Muscle of leg (tissue), 11 donors: ENCODE results near the gene EFCAB14. TPM values are rescaled to one million over a fixed set of nuclear protein-coding genes. Genes with fewer than 3 reads are reported as not detected.
A peak's percentile ranks its signal among the peaks of the same experiment; 100 is the strongest.
"Not testable (repeated sequence)": the region's sequence is repeated elsewhere in the genome, so short reads cannot be mapped to it uniquely, and the experiment has no call there.

Experiments used
- DNase-seq: peaks from one replicate; pipeline ENCODE4 v3.0.0; 2013
- H3K27ac ChIP-seq: one replicate; pipeline ENCODE4 v1.5.1; 2013; ENCODE audit warnings: mild to moderate bottlenecking, low read length, control low read depth
- H3K27me3 ChIP-seq: one replicate; pipeline ENCODE4 v1.6.1; 2013; ENCODE audit warnings: low read length; ENCODE audit not compliant: control insufficient read depth, insufficient read depth
- H3K36me3 ChIP-seq: one replicate; pipeline ENCODE4 v1.6.1; 2013; ENCODE audit warnings: low read length; ENCODE audit not compliant: control insufficient read depth, insufficient read depth
- H3K4me1 ChIP-seq: one replicate; pipeline ENCODE4 v1.6.1; 2013; ENCODE audit warnings: low read length; ENCODE audit not compliant: control insufficient read depth, insufficient read depth
- H3K4me3 ChIP-seq: one replicate; pipeline ENCODE4 v1.5.1; 2013; ENCODE audit warnings: low read length, control low read depth
- H3K9me3 ChIP-seq: replicated peaks from 2 replicates; pipeline ENCODE4 v1.6.1; 2013; ENCODE audit warnings: low read depth, low read length; ENCODE audit not compliant: control insufficient read depth
- WGBS: methylation state at CpG from one replicate; pipeline ENCODE4 v1.1.5; 2013; ENCODE audit warnings: missing lambda C conversion rate; ENCODE audit not compliant: insufficient coverage; 5-methylcytosine and 5-hydroxymethylcytosine counted together
- polyA plus RNA-seq, 8 donors: library from polyadenylated mRNA; unstranded; fragments of 120-200 nt; gene quantifications; one replicate each; pipeline versions ENCODE4 v1.2.1 to v1.2.3, GENCODE V29; 2013; ENCODE audit warnings: inconsistent platforms in 1 of 8, low replicate concordance in 1 of 8; ENCODE audit not compliant: insufficient read length in 8 of 8, insufficient read depth in 1 of 8
- total RNA-seq: library from RNA; stranded (reverse); fragments of 120-200 nt; gene quantifications from one replicate; pipeline ENCODE4 v1.2.4, GENCODE V29; 2013

EFCAB14 gene
- total and polyA plus RNA-seq, 9 donors, result 66.6 to 100 (median 89.8) TPM

DNA sequence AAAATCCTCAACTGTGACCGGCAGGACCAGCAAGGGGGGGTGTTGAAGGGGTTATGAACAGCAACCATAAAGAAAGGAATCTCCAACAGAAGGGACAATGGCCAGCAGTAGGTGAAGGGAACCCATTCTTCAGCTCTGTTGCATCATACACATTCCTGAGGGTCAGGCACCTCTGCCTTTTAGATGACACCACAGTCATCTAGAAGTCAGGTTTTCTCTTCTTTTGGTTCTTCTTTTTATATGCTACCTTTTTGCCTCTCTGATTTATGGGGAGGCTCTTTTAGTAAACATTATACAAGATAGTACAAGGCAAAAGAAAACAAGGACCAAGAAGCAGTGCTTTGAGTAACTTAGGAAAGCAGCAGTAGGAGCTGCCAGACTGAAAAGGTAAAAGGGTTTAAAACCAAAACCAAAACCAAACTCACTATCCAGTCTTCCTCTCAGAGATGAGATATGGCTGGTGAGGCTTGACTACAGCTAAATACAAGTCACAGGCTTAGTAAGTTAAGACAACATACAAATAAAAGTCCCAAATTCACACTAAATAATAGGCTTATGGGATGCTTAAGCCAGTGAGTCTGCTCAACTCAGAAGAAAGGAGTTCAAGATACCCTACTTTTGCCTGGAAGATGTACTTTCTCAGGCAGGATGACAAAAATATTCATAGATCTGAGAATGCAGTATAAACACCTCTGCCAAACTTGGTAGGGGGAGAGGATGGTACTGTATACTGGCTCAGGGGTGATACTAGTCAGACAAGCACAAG lies 43.2 kb downstream of the EFCAB14 start:
- peaks cover 35% of the 10 kb centered on the region for H3K36me3 ChIP-seq

DNA sequence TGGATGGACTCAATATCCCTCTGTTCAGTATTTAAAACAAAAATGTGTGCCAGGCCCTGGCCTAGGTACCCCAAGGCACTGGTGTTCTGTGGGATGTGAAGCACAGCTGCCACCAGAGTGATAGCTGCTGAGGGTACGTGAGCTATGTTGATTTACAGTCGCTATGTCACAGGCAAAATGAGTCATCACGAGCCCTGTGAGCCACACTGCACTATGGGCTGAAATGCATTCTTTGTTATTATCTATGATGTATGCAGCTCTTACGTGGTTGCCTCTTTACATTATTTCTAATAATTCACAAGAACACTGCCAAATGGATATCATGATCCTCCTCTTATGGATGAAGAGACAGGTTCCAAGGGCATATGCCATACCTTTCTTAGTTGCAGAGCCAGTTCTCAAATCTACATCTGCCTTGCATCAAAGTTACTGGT lies 45.1 kb downstream of the EFCAB14 start:
- no peak overlapping the region for H3K4me3 ChIP-seq
- no peaks in the 10 kb centered on the region for H3K27me3 ChIP-seq
- WGBS, result 86% methylated on average over 1 of the region's 4 CpGs
- peaks cover 26% of the 10 kb centered on the region for H3K36me3 ChIP-seq
- H3K4me1 ChIP-seq, result no peaks in the 10 kb centered on the region
- H3K27ac ChIP-seq, result no peak overlapping the region
- no peaks in the 10 kb centered on the region for H3K9me3 ChIP-seq
- DNase-seq, result no peak

More for the DNA sequence above, 43.2 kb downstream of the EFCAB14 start:
- DNase-seq, result no peak
- Histone ChIP-seq H3K27me3 (no peaks in the 10 kb centered on the region), H3K27ac (no peak overlapping the region), H3K9me3 (no peaks in the 10 kb centered on the region), H3K4me1 (no peaks in the 10 kb centered on the region), H3K4me3 (no peak overlapping the region)
- WGBS, result no CpG with 5 or more reads among the region's 1 CpG

DNA sequence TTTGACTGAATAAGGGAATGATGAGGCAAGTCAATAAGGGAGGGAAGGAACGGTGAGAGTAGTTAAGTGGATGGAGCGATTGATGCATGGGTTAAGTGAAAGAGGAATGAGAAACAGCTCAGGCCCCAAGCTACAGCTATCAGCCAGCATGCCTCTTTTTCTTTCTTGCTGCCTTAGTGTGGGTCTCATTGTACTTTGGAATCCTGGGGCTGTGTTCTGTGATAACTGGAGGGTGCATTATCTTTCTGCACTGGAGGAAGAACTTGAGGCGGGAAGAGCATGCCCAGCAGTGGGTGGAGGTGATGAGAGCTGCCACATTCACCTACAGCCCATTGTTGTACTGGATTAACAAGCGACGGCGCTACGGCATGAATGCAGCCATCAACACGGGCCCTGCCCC lies 46.2 kb downstream of the EFCAB14 start:
- Histone ChIP-seq H3K27ac (no peak overlapping the region), H3K9me3 (no peaks in the 10 kb centered on the region), H3K4me1 (peaks cover 4% of the 10 kb centered on the region), H3K36me3 (peaks cover 23% of the 10 kb centered on the region), H3K27me3 (no peaks in the 10 kb centered on the region), H3K4me3 (no peak overlapping the region)
- WGBS, result 48% methylated on average over 3 of the region's 8 CpGs
- DNase-seq, result no peak

DNA sequence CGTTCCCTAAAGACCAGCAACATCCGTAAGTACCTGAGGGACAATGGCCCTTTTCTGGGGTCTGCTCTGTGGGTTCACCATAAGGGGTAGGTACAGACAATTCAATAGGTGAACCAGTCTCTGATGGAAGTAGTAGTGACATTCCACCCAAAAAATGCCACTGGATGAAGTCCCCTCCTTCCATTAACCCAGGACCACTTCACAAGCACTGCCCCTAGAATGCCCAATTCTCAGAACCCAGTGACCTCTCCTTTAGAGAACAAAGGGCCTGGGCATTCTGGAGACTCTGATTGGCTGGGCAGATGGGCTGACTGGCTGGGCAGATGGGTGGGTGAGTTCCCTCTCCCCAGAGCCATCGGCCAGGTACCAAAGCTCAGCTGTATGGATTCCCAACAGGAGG lies 47.4 kb downstream of the EFCAB14 start, which contains the start of gene TEX38:
Gene TEX38 (plus strand): TSS at position 301 of the 400 bp plus-strand sequence. CDS start 81 bp downstream, at position 382.
- Histone ChIP-seq H3K27me3 (no peaks in the 10 kb centered on the region), H3K9me3 (no peaks in the 10 kb centered on the region), H3K4me3 (no peak within 1 kb of the TSS), H3K4me1 (peaks cover 10% of the 10 kb centered on the region), H3K27ac (no peak within 1 kb of the TSS), H3K36me3 (peaks cover 14% of the 10 kb centered on the region)
- DNase-seq, result no peak
- 79% methylated on average over 2 of the region's 3 CpGs for WGBS

DNA sequence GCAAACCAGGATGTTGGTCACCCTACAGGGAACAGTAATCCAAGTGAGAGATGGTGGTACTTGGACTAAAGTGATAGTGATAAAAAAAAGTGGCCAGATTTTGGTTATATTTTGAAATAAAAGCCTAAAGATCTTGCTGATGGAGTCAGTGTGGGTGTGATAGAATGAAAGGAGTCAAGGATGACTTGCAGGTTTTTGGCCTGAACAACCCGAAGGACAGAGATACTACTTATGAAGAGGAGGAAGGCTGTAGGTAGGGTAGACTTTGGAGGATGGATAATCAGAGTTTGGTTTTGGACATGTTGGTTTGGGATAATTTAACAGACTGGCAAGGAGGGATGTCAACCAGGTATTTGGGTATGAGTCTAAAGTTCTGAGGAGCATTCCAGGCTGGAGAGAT lies 48.8 kb downstream of the EFCAB14 start:
- Histone ChIP-seq H3K27me3 (no peaks in the 10 kb centered on the region), H3K4me1 (peaks cover 10% of the 10 kb centered on the region), H3K36me3 (peaks cover 13% of the 10 kb centered on the region), H3K9me3 (no peaks in the 10 kb centered on the region), H3K4me3 (no peak overlapping the region), H3K27ac (no peak overlapping the region)
- WGBS, result 82% methylated on average over 1 of the region's 1 CpG
- no peak for DNase-seq

DNA sequence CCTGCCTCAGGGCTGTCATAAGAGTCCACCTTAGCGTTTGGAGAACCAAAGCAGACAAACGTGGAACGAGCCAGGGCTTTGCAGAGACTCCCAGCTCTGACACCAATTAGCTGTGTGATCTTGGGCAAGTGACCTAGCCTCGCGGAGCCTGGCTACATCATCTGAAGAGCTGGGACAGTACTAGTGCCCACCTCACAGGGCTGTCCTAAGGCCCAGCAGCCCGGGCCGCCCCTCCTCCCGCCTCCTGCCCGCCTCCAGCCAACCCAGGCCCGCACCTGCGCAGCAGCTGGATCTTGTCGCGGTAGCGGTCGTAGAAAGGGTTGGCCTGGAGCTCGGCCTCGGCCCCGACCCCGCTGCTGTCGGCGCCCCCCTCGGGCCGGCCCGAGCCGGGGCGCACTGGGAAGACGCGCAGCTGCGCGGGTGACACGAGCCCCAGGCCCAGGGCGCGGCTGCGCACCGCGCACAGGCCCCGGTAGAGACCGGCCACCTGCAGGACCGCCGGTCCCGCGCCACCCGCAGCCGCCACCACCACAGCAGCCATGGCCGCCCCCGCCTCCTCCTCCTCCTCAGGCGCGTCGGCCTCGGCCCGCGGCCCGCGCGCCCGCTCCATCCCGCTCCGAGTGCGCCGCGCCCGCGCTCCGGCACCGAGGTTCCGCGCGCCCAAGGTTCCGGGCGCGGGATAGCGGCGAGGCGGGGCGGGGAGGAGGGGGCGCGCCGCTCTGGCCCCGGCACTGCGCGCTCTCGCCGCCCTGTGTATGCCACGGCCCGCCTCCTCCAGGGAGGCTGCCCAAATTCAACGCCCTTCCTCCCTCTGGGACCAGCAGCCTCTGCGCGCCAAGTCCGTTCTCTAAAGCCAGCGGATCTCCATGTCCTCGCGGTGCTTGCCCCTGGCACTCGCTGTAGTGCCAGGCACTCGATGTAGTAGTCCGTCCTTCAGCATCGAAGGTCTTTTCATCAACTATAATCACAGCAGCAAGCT lies 50.8 kb downstream of the EFCAB14 start, which contains the start of gene ATPAF1:
Gene ATPAF1 (minus strand): TSS at position 583 of the 979 bp plus-strand sequence. CDS start 42 bp downstream, at position 541.
- Histone ChIP-seq H3K36me3 (peaks cover 20% of the 10 kb centered on the region), H3K9me3 (no peaks in the 10 kb centered on the region), H3K4me1 (peaks cover 10% of the 10 kb centered on the region), H3K27me3 (no peaks in the 10 kb centered on the region), H3K27ac (peak within 1 kb of the TSS; percentile 48), H3K4me3 (peak within 1 kb of the TSS; percentile 81)
- WGBS, result under 1% methylated on average over 90 of the region's 96 CpGs
- peak; percentile 88 for DNase-seq

DNA sequence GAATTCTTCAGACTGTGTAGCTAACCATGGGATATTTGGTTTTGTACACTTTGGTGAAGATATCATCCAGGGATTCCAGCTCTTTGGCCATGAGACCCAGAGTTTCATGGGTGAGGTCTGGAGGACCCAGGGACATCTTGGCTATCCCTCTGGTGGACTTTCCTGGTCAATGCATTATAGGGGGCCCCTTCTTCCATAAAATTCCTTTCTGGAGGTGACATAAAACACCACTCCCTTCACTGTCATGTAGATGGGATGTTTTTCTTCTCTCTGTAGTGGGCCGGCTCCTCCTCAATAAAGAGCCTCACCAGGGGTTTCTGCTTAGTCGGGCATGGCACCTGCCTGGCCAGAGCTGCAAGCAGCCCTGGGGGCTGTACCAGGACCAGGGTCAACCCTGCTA lies 52.9 kb downstream of the EFCAB14 start:
- Histone ChIP-seq H3K36me3 (peaks cover 22% of the 10 kb centered on the region), H3K27ac (no peak overlapping the region), H3K27me3 (no peaks in the 10 kb centered on the region), H3K4me1 (peaks cover 10% of the 10 kb centered on the region), H3K9me3 (no peaks in the 10 kb centered on the region), H3K4me3 (no peak overlapping the region)
- WGBS, result 29% methylated on average over 1 of the region's 2 CpGs
- no peak for DNase-seq

DNA sequence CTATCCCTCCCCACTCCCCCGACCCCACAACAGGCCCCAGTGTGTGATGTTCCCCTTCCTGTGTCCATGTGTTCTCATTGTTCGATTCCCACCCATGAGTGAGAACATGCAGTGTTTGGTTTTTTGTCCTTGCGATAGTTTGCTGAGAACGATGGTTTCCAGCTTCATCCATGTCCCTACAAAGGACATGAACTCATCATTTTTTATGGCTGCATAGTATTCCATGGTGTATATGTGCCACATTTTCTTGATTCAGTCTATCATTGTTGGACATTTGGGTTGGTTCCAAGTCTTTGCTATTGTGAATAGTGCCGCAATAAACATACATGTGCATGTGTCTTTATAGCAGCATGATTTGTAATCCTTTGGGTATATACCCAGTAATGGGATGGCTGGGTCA lies 56.0 kb downstream of the EFCAB14 start:
- not testable (repeated sequence) for H3K4me3 ChIP-seq, H3K4me1 ChIP-seq, H3K27ac ChIP-seq, H3K27me3 ChIP-seq, H3K9me3 ChIP-seq, DNase-seq
- no CpG with 5 or more reads among the region's 5 CpGs for WGBS
- peaks cover 34% of the 10 kb centered on the region for H3K36me3 ChIP-seq

DNA sequence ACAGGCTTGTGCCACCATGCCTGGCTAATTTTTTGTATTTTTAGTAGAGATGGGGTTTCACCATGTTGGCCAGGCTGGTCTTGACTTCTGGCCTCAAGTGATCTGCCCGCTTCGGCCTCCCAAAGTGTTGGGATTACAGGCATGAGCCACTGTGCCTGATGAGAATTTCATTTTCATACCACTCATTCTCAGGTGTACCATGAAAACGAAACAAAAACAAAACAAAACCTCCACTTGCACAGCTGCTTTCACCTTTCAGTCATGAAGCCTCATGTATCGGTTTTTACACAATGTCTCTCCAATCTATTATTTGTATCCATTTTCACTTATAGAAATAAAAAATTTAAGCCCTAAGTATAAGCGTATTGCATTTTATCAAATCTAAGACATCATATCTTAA lies 58.8 kb downstream of the EFCAB14 start:
- H3K36me3 ChIP-seq, result peaks cover 40% of the 10 kb centered on the region
- 100% methylated on average over 2 of the region's 5 CpGs for WGBS
- H3K4me1 ChIP-seq, H3K4me3 ChIP-seq, H3K9me3 ChIP-seq, DNase-seq, H3K27me3 ChIP-seq, H3K27ac ChIP-seq: not testable (repeated sequence)
